Measurements from ENCODE around the gene IFRD2.
"Not testable (repeated sequence)": the region's sequence is repeated elsewhere in the genome, so short reads cannot be mapped to it uniquely, and the experiment has no call there.

The IFRD2 gene

DNA sequence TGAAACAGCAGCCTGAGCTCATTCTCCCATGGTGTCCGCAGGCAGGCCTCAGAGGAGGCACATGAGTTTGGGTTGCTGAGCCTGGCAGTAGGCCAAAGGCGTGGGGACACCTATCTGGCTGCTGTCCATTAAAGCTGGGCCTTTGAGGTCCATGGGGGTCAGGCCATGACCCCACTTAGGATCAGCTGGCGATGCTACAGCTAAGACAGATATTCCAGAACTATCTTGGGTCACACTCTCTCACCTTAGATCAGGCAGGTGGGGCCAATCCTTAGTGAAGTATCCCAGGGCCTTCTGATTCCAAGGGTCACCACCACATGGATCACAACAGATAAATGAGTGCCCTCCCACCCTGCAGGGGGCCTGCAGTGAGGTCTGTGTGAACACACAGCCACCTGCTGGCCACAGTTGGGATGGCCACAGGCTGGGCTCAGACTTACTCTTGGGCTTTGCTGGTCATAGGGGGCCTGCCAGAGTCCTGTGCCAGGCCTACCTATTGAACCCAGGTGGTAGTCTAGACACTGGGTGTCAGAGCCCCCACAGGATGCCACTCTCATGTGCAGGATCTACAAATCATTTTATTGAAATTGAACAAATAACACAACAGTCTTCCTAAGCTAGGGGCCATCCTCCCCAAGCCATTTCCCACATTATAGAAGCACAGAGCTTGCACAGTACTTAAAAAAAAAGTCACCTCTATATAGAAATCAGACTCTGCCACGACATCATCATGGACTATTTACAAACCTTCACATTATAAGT, 32.3 kb upstream of the IFRD2 start:
- no peak for DNase-seq (ENCODE audit: low read depth)

DNA sequence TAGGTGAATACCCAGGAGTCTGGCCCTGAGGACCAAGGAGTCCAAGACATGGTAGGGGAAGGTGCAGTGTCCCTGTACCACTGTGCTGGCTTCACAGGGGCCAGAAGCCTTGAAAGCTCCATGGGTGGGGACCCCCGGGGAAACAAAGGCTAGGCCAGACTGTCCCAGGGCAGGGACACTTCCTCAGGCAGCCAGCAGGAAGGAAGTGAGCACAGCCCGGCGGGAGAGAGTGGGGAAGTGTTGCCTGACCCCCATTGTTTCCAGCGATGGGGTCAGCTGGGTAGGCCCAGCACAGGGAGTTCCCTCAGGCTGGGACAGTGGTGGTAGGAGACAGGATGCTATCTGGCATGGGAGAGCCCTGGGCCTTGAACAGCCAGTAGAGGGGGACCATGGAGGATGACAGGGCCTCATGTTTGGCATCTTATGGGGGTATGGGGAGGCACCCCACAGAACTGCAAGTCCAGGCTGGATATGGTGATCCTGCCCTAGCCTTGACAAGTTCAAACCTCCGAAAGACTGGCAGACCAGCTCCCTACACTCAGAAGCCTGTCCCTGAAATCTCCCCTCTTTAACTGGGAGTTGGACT, 31.5 kb upstream of the IFRD2 start:
- DNase-seq (ENCODE audit: low read depth): no peak

DNA sequence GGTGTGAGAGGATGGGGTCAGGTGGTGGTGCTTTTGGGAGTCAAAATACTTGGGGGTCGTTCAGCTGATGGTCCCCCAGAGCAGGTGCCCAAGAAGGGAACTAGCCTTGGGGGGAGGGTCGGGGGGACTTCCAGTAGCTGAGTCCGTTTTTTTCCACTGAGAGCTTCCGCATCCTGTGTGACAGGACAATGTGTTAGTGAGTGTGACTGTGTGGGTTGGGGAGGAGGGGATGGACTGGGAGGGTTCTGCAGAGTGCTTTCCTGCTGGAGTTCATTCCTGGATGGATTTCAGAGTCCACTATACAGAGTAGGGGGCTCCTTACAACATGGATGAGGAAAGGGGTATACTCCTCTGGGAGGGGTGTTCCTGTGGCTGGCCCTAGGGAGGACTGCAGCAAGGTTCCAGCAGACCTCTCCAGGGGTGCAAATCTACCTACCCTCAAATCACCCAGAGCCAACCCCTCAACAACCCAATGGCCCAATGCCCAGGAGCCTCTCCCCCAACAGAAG, 30.9 kb upstream of the IFRD2 start:
- no peak for DNase-seq (ENCODE audit: low read depth)

DNA sequence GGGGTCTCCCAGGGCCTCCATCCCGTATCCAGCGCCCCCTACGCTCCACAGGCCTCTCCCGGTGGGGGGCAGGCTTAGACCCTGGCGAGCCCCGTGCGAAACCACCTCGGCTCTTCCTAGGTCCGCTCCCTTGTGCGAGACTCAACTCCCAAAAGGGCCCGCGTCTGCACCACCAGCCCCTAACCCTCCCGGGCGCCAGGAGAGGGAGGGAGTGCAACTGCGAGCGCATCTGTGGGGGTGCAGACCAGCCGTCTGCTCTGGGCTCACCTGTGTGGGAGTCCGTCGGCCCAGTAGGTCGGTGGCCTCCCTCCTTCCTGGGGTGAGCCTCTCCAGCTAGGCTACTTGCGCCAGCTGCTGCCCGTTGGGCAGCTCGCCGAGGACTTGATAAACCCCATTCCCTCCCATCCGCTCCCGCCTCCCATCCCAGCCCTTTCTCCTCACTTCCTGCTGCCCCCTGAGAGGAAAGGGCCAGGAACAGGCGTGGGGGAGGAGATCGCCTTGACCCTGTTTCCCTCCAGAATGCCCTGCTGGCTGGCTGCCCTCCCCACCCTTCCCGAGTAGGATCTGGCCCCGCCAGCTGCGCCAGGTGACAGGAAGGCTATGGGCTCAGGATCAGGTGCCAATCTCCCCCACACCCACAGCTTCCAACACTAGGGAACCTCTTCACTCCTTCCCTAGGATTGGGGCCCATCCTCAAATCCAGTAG, 30.3 kb upstream of the IFRD2 start, which contains the start of gene HYAL2:
TSS of gene HYAL2 (minus strand) at position 360 of the 706 bp plus-strand sequence. CDS start 2,256 bp downstream, outside the sequence.
- DNase-seq (ENCODE audit: low read depth): no peak

DNA sequence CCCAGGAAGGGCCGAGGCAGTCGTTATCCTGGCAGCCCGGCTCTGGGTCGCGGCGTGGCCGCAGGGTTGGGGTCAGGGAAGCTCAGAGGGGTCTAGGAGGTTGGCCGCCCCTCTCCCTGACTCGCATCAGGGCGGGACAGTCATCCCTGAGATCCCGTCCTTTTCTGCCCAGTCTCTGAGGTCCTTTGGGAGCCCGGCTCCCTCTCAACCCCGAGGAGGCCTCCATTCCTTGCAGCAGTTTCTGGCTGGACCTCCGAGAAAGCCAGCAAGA, 29.8 kb upstream of the IFRD2 start:
- DNase-seq (ENCODE audit: low read depth): no peak

DNA sequence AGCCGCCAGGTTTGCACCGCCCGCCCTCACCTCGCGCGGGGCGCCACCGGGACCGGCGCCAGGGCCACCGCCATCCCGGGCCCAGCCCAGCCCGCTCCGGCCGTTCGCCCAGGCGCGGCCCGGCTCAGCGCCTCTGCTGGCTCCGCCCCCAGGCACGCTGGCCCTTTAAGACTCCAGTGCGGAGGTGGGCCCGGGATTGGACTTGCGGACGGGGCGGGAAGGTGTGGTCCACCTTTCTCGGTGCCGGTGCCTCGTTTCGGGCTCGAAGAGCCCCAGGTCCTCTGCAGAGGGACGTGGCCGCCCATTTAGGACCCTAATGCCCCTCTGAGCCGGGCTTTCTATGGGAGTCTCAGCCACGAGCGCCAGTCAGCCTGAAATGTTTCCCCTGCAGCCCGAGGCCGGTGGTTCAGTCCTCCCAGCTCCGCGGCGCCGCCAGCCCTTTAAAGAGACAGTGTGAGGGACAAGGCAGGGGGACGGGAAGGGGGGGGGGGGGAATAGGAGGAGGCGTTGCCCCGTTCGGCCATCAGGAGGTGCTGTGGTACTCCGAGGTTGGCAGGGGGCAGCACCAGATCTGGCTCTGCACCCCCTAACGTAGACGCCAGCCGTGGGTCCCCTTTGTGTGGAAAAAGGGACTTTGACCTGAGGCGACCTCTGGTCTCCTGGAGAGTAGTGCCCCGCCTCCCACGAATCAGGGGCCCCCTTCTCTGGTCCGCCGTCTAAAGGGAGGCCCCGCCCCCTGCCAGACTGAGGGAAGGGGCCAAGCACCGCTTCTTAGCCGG, 29.3 kb upstream of the IFRD2 start:
- no peak for DNase-seq (ENCODE audit: low read depth)

DNA sequence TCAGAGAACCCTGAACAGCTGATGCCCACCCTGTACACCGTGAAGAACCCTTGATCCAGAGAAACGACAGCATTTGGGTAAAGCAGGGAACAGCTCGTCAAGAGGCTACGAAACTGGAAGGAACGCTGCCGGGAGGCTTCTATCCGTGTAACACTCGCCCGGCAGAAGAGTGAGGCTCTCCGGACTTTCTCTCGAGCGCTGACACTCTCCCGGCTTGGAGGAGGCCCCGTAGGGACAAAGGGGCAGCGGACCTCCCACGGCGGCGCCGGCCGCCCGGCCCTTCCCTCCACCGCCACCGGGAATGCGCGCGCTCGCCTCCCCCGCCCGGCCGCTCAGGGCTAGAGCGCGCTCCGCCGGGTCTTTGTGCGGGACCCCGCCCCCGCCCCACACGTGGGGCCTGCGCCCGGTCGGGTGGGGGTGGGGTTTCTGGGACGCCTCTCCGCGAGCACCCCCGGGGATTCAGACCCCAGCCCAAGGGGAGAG, 28.7 kb upstream of the IFRD2 start:
- DNase-seq (ENCODE audit: low read depth): no peak

DNA sequence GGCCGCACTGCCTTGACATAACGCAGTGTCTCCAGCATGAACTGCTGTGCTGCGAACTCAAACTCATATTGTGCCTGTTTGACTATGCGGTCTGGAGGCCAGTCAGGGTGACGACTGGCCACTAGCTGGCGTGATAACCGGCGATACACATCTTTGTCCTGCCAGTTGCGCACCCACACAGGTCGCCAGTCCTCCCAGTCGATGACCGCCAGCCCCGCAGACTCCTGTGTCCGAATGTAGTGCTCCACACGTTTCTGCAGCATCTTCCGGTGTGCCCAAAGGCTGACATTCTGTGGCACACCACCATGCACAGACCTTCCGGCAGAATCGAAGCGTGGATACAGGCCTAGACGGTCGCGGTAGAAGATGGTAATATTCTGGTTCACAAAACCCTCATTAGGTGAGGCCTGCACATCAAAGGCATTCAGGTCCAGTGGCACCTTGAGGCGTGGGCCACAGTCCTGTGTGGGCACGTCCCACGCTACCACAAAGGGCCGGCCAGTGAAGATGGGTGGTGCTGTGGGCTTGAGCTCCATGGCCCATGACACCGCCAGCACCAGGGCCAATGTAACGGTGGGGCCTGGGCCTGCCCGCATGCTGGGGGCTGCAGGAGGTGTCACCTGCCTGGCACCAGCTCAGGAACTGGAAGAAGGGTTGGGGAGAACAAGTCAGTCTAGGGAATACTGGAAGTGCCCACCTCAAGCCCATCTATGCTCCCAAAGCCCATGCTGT, 27.8 kb upstream of the IFRD2 start:
- no peak for DNase-seq (ENCODE audit: low read depth)

DNA sequence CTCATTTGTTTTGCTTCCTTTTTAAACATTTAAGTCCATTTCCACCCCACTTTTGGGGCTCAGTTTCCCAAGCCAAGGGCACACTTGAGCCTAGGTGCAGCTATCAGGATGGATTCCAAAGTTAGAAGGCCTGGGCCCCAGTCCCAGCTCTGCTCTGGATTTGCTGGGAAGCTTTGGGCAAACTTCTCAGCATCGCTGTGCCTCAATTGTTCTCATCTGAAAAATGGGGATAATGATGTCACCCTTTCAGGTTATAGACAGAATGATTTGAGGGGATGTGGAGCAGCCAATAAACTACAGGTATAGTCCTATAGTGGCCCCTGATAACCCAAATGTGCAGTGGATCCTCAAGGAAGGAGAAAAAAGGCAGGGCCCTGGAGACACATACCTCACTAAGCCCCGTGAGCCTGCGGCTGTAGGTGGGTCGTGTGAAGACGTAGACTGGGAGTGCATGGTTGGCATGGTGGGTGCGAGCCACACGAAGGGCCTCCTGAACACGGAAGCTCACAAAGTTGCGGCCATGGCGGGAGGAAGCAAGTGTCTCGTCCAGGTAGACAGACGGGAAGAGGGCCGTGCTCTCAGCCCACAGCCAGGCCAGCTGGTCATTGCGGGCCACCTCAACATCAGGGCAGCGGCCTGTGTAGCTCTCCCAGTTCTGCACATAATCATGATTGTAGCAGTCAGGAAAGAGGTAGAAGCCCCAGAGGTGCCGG, 27.1 kb upstream of the IFRD2 start:
- no peak for DNase-seq (ENCODE audit: low read depth)

DNA sequence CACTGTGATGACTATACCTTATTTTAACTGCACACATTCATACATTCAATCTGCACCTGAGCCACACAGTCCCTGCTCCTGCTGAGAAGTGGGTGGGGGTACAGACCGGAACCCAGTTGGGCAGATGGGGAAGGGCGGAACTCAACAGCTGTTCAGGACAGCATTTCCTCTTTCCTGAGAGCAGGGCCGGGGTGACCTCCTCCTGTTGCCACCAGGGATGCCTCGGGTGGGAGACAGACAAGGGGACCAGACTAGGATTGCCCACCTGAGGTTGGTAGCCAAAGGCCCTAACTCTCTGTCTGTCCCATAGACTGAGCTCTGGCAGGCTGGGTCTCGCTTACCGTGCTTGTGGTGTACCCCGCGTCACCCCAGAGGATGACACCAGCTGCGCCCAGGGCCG, 26.4 kb upstream of the IFRD2 start:
- no peak for DNase-seq (ENCODE audit: low read depth)

DNA sequence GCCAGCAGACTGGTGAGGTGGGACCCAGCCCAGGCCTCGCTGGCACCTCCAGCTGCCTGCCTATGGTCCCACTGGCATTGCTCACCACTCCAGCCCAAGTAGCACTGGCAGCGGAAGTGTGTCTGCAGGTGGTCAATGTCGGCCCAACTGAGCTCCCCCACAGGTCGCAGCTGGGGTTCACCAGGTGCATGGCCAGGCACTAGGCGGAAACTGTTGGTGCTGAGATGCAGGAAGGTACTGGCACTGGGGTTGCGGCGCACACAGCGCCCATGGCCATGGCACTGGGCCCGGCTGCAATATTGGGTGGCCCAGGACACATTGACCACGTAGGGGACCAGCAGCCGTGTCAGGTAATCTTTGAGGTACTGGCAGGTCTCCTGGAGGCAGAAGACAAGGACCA, 25.9 kb upstream of the IFRD2 start:
- no peak for DNase-seq (ENCODE audit: low read depth)

DNA sequence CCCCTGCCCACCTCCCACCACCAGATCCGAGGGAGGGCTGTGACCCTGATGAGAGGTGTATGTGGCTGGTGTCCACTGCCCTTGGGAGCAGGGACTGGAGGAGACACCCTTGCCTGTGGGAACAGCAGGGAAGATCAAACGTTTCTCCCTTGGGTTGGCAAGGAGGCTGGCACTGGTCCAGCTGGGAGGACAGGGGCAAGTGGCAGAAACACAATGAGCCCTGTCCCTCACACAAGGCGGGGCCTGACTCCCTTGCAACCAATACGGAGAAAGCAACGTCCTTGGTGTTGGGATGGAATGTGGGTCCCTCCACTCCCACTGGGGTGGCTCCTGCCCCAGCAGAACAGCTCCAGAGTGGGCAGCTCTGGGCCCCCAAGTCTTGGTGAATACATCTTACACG, 25.1 kb upstream of the IFRD2 start:
- no peak for DNase-seq (ENCODE audit: low read depth)

DNA sequence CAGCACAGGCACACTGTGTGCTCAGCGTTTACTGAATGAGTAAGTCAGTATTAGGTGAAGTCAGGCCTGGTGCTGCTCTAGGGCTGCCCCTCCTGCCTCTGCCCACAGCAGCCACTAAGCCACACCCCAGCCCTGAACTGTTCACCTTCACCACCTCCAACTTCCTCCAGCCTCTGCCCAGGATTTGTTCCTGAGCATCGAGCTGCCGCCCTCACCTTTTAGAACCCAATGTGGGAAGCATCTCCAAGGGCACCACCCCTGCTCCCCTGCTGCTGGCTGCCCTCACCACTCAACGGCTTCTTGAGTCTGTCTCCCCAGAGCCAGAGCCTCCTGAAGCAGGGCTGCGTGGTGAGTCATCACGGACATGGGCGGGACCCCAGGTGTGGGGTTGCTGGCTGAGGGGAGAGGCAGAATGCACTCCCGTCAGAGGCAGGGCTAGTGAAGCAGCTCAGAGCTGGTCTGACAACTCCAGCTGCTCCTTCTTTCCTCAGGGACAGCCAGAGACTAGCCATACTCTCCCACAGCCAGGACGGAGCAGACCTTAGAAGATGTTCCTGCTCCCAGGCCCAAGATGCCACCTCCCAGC, 24.5 kb upstream of the IFRD2 start:
- no peak for DNase-seq (ENCODE audit: low read depth)

DNA sequence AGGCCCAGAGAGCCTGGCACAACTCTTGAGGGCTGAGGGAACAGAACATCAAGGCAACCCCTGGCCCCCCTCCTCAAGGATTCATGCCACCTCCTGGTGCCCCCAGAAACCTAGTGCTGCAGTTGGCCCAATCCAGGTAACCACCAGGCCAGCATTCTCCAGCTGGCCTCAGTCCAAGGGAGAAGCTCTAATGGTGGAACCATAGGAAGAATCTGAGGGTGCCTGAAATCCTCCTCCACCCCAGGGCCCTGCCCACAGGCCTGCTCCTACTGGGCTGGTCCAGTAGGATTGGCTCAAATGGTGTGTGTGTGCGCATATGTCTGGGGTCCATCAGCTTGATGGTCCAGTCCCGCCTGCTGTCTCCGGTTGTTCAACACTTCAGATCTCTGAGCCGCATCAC, 22.6 kb upstream of the IFRD2 start:
- DNase-seq (ENCODE audit: low read depth): no peak

DNA sequence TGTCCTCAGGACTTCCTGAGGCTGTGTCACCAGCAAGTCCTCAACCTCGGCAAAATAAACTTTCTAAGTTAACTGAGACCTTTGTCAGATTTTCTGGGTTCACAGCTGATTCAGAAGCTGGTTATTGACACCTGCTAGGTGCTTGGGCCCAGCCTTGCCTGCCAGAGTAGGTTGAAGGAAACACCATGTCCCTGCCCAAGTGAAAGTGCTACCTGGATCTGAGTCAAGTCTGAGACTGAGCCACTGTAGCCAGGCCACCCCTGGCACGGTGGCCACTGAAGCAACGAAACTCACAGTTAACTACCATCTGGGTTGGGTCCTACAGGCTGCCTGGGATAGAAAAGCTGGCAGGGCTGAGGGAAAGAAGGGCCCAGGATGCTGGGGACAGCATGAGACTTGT, 22.1 kb upstream of the IFRD2 start:
- no peak for DNase-seq (ENCODE audit: low read depth)

DNA sequence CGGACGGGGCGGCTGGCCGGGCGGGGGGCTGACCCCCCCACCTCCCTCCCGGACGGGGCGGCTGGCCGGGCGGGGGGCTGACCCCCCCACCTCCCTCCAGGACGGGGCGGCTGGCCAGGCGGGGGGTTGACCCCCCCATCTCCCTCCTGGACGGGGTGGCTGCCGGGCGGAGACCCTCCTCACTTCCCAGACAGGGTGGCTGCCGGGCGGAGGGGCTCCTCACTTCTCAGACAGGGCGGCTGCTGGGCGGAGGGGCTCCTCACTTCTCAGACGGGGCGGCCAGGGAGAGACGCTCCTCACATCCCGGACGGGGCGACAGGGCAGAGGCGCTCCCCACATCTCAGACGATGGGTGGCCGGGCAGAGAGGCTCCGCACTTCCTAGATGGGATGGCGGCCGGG, 19.8 kb upstream of the IFRD2 start:
- DNase-seq (ENCODE audit: low read depth): not testable (repeated sequence)

DNA sequence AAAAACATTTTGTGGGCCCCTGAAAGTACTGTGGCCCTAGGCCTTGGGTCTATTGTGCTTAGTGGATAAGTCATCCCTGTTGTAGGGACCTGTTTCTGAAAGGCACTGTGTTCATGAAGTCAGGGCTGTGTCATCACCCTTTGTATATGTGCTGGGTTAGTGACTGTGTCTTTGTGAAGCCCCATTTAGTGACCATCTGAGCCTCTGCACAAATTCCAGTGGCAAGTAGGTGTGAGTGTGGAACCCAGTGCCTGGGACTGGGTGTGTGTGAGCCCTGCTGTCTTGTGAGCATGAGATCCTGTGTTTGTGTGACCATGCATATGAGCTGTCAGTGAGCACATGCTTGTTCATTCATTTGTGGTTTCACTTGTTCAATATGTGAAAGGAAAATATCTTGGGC, 12.4 kb upstream of the IFRD2 start:
- no peak for DNase-seq (ENCODE audit: low read depth)

DNA sequence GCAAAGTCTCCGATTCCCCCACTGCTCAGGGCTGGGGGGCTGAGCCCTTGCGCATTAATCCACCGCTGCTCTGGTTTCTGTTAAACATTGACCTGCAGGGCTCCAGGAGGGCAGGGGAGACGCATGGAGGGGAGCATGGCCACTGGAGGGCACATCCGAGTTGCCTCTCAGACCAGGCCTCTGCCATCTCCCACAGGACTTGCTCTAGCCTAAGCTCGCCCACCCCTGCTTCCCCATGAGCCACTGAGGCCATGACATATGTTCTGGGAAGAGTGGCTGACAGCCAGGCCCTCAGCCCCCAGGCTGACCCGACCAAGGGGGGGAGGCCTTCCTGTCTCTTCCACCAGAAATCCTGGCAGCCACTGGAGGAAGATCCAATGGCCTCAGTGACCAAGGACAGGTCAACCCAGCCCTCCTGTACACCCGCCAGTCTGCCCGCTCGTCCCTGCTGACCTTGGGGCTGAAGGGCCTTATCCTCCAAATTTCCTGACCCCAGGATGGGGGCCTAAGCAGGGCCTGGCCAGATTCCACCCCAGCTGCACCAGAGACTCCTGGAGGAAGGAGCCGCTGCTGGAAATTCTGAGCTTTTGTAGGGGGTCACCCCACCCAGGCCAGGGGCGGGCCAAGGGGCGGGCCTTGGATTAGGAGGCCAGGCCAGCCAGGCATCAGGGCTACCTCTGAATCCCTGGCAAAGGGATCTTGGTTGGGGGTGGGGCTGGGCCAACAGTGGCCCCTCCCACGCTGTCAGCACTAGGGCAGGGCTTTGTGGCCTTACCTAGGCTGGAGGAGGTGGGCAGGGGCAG, 11.0 kb upstream of the IFRD2 start, which contains the start of gene HYAL1:
TSS of gene HYAL1 (minus strand) at position 562 of the 803 bp plus-strand sequence. CDS start 618 bp downstream, outside the sequence.
- DNase-seq (ENCODE audit: low read depth): no peak

Data from GM04503 (cell line).